Stimulated activated CD8-positive, alpha-beta memory T cell treated with anti-CD3 and anti-CD28 coated beads, Interleukin-12 subunit alpha, Interleukin-12 subunit beta, amount 100 ng/mL, for 4 hours (primary cell): Measurements from ENCODE around the gene ATP13A1.
A peak's percentile ranks its signal among the peaks of the same experiment; 100 is the strongest.
"Not testable (repeated sequence)": the region's sequence is repeated elsewhere in the genome, so short reads cannot be mapped to it uniquely, and the experiment has no call there.

Source experiments
- DNase-seq: peaks from one replicate; pipeline ENCODE4 v3.0.0-alpha.2; 2020; ENCODE audit warnings: low read depth

Gene ATP13A1

GRCh38 chr19:19619181-19619848 is 44.2 kb downstream of the ATP13A1 start:
- no peak for DNase-seq

GRCh38 chr19:19618219-19619051 is 45.0 kb downstream of the ATP13A1 start, which contains the start of gene PBX4:
TSS of gene PBX4 (minus strand) at chr19:19618687. CDS start at chr19:19618629, 58 bp downstream.
- peak; percentile 98 for DNase-seq

DNA sequence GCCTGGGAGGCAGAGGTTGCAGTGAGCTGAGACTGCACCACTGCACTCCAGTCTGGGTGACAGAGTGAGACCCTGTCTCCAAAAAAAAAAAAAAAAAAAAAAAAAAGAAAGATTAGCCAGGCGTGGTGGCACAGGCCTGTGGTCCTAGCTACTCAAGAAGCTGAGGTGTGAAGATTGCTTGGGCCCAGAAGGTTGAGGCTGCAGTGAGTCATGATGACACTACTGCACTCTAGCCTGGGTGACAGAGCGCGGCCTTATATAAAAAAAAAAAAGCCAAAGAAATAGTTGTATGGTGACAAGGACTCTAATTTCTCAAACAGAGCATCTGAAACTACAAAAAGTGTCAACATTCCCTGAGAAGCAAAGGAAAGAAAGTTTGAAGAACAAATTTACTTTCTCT is 48.4 kb downstream of the ATP13A1 start:
- no peak for DNase-seq

DNA sequence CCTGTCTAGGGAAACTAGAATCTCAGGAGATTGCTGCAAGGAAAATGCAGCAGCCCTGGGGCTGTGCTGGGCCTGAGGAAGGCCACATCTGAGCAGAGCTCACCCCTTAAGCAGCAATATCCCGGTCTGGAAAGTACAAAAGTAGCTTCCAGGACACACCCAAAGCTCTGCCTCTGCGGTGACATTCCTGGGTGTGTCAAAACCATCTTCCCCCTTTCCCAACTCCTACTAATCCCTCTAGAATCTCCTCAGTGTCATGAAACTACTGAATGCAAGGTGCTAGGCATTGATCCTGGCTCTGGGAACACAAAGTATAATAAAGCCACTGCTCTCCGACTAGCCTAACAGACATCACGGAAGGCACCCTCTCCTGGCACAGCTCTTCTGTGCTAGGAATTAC is 50.0 kb downstream of the ATP13A1 start:
- no peak for DNase-seq

- no peak for DNase-seq
Observed at GRCh38 chr19:19610376-19611202, 52.9 kb downstream of the ATP13A1 start.

DNA sequence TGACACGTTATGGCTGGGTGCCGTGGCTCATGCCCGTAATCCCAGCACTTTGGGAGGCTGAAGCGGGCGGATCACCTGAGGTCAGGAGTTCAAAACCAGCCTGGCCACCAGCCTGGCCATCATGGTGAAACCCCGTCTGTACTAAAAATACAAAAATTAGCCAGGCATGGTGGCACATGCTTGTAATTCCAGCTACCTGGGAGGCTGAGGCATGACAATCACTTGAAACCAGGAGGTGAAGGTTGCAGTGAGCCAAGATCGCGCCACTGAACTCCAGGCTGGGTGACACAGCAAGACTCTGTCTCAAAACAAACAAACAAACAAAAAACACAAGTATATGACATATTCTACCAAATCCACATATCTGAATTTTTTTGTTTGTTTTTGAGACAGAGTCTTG is 56.8 kb downstream of the ATP13A1 start:
- DNase-seq: not testable (repeated sequence)

GRCh38 chr19:19606021-19606420 is 57.5 kb downstream of the ATP13A1 start:
- DNase-seq: no peak

GRCh38 chr19:19602713-19603324 is 60.7 kb downstream of the ATP13A1 start:
- no peak for DNase-seq

GRCh38 chr19:19602136-19602712 is 61.3 kb downstream of the ATP13A1 start:
- no peak for DNase-seq

DNA sequence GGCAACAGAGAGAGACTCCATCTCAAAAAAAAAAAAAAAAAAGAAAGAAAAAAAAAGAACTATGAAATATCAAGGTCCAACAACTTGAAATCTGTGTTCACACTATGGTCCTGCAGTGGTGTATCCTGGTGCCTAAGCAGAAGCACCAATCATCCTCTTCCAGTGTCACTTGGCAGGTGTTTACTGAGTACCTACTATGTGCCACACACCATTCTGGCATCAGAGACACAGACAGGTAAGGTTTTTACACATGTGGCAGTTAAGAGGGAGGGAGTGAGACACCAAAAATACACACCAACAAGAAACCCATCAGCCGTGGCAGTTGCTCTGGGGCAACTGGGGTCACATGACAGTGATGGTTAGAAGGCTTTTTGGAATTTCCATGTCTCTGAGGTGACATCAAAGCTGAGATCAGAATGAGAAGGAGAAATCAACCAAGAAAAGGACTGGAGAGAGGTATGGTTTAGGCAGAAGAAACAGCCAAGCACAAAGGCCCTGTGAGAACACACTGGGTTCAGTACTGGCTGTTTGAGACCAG is 62.6 kb downstream of the ATP13A1 start:
- DNase-seq: no peak

- DNase-seq: peak; percentile 29
Observed at GRCh38 chr19:19598728-19599451, 64.6 kb downstream of the ATP13A1 start.

DNA sequence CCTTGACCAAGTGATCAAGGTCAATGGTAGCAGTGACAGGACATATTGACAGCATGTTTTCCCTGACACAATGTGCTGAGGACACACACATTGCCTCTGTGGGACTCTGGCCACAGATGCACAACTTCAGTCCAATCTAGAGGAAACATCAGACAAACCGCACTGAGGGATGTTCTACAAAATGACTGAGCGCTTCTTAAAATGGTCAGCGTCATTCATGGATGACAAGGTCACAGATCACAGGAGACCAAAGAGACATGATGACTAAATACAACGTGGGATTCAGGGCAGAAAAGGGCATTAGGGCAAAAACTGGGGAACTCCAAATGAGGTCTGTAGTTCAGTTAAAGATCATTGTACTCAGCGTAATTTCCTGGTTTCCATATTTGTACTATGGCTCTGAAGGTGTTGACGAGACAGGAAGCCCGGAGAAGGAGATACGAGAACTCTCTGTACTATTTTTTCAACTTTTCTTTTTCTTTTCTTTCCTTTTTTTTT is 65.6 kb downstream of the ATP13A1 start:
- DNase-seq: no peak
